ENCODE data around the gene RHBDF1.

RHBDF1 gene, protein sequence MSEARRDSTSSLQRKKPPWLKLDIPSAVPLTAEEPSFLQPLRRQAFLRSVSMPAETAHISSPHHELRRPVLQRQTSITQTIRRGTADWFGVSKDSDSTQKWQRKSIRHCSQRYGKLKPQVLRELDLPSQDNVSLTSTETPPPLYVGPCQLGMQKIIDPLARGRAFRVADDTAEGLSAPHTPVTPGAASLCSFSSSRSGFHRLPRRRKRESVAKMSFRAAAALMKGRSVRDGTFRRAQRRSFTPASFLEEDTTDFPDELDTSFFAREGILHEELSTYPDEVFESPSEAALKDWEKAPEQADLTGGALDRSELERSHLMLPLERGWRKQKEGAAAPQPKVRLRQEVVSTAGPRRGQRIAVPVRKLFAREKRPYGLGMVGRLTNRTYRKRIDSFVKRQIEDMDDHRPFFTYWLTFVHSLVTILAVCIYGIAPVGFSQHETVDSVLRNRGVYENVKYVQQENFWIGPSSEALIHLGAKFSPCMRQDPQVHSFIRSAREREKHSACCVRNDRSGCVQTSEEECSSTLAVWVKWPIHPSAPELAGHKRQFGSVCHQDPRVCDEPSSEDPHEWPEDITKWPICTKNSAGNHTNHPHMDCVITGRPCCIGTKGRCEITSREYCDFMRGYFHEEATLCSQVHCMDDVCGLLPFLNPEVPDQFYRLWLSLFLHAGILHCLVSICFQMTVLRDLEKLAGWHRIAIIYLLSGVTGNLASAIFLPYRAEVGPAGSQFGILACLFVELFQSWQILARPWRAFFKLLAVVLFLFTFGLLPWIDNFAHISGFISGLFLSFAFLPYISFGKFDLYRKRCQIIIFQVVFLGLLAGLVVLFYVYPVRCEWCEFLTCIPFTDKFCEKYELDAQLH

GRCh38 chr16:72561-73548, at the start of gene RHBDF1:
RHBDF1 (minus strand) TSS chr16:72631; CDS start chr16:65015, 7,616 bp downstream.
- no peak for DNase-seq (ENCODE audit: low spot score)
- in situ Hi-C loops (cut with MboI; ENCODE audit: low pct_unique_long_range_greater_than_20kb, low sequenced_read_pairs, unreplicated experiment): no loop called here
- TF ChIP-seq, protein P1, sequence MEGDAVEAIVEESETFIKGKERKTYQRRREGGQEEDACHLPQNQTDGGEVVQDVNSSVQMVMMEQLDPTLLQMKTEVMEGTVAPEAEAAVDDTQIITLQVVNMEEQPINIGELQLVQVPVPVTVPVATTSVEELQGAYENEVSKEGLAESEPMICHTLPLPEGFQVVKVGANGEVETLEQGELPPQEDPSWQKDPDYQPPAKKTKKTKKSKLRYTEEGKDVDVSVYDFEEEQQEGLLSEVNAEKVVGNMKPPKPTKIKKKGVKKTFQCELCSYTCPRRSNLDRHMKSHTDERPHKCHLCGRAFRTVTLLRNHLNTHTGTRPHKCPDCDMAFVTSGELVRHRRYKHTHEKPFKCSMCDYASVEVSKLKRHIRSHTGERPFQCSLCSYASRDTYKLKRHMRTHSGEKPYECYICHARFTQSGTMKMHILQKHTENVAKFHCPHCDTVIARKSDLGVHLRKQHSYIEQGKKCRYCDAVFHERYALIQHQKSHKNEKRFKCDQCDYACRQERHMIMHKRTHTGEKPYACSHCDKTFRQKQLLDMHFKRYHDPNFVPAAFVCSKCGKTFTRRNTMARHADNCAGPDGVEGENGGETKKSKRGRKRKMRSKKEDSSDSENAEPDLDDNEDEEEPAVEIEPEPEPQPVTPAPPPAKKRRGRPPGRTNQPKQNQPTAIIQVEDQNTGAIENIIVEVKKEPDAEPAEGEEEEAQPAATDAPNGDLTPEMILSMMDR (IDR thresholded peaks at IDR 0.05; ENCODE audit: extremely low read depth, insufficient read depth, missing control alignments): no peak

DNA sequence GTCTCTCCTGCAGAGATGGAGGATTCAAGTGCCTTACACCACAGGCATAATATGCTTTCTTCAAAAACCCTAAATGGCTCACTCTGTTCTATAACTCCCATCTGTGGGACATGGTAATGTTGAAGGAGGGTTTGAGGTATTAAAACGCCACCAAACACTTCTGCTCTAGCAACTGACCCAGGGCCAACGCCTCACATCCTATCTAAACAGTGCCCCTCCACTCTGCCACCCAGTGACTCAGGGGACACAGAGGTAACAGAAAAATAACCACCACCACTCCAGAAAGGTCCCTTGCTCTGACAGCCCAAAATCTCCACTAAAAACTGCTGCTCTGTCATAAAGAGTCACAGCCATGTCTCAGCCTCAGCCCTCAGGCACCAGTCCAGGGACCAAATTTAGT, 48.3 kb upstream of the RHBDF1 start:
- DNase-seq (ENCODE audit: low spot score): no peak
- TF ChIP-seq, protein P1 (IDR thresholded peaks at IDR 0.05; ENCODE audit: extremely low read depth, insufficient read depth, missing control alignments): no peak
- in situ Hi-C loops (cut with MboI; ENCODE audit: low pct_unique_long_range_greater_than_20kb, low sequenced_read_pairs, unreplicated experiment): no loop called here

GRCh38 chr16:119835-120491, 47.5 kb upstream of the RHBDF1 start:
- no peak for DNase-seq (ENCODE audit: low spot score)
- TF ChIP-seq, protein P1 (IDR thresholded peaks at IDR 0.05; ENCODE audit: extremely low read depth, insufficient read depth, missing control alignments): no peak
- in situ Hi-C loops (cut with MboI; ENCODE audit: low pct_unique_long_range_greater_than_20kb, low sequenced_read_pairs, unreplicated experiment): no loop called here

DNA sequence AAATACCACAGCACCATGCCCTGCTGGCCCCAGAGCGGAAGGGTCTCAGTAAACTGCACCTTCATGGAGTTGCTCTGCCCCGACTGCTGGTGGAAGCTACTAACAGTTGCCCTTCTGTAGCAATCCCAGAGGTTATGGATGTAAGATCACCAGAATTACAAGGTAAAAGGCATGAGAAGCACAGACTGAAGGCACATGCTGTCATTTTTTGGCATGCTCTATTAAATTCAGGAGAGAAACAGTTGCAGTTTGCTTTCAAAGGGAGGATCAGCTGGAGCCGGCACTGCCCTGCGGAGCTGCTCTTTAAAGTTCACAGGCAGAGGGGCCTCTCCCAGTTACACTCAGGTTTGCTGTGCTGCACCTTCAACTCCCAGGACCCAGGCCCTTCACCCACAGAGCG, 46.9 kb upstream of the RHBDF1 start:
- TF ChIP-seq, protein P1 (IDR thresholded peaks at IDR 0.05; ENCODE audit: extremely low read depth, insufficient read depth, missing control alignments): no peak
- in situ Hi-C loops (cut with MboI; ENCODE audit: low pct_unique_long_range_greater_than_20kb, low sequenced_read_pairs, unreplicated experiment): no loop called here
- DNase-seq (ENCODE audit: low spot score): no peak

- TF ChIP-seq, protein P1 (IDR thresholded peaks at IDR 0.05; ENCODE audit: extremely low read depth, insufficient read depth, missing control alignments): no peak
- DNase-seq (ENCODE audit: low spot score): no peak
- in situ Hi-C loops (cut with MboI; ENCODE audit: low pct_unique_long_range_greater_than_20kb, low sequenced_read_pairs, unreplicated experiment): no loop called here
Observed at GRCh38 chr16:118857-119256, 46.4 kb upstream of the RHBDF1 start.

All from GM13977 (cell line).